PC-3 (cell line): Measurements from ENCODE around the gene MIS18BP1. TPM values are rescaled to one million over a fixed set of nuclear protein-coding genes. Genes with fewer than 3 reads are reported as not detected.
"Not testable (repeated sequence)": the region's sequence is repeated elsewhere in the genome, so short reads cannot be mapped to it uniquely, and the experiment has no call there.

Source experiments
- ATAC-seq: fragments of 200-7000 bp; cut with Tn5 transposase; 2 replicates; pipeline ENCODE4 v1.9.1; 2020; ENCODE audit warnings: mild to moderate bottlenecking, moderate library complexity
- BruUV-seq: library from RNA; stranded (reverse); fragments of 400-500 nt; replicated peaks from 2 replicates; lab custom pipeline; 2021; lab: Mats Ljungman, UMichigan
- CTCF ChIA-PET: fragments of 300-600 bp; sonication (Branson Sonifier 250); formaldehyde crosslinking; loops from one replicate; lab custom pipeline; 2022; ENCODE audit warnings: antibody characterized with exemption; lab: Charles Lee
- POLR2A ChIA-PET: fragments of 300-600 bp; sonication (Branson Sonifier 250); formaldehyde crosslinking; loops from one replicate; lab custom pipeline; 2022; ENCODE audit warnings: antibody characterized with exemption; ENCODE audit not compliant: unreplicated experiment; lab: Charles Lee
- DNase-seq: peaks from one replicate; pipeline ENCODE4 v3.0.0-alpha.2; 2015
- H2AFZ ChIP-seq: fragments of 300-600 bp; sonication (generic); 2 replicates; pipeline ENCODE4 v1.6.0; 2016; ENCODE audit warnings: antibody characterized with exemption, low read length
- H3F3A ChIP-seq: fragments of 300-600 bp; sonication (generic); one replicate; pipeline ENCODE4 v1.6.0; 2017; ENCODE audit warnings: antibody characterized with exemption, low read length, control low read depth, mild to moderate bottlenecking; ENCODE audit not compliant: unreplicated experiment
- H3K27ac ChIP-seq: fragments of 300-600 bp; sonication (generic); 2 replicates; pipeline ENCODE4 v1.5.1; 2016; ENCODE audit warnings: mild to moderate bottlenecking, low read length
- H3K27me3 ChIP-seq: fragments of 300-600 bp; sonication (generic); 2 replicates; pipeline ENCODE4 v1.6.1; 2016; ENCODE audit warnings: low read length, mixed read lengths
- H3K36me3 ChIP-seq: fragments of 300-600 bp; sonication (generic); 2 replicates; pipeline ENCODE4 v1.6.1; 2016; ENCODE audit warnings: low read depth, mixed run types, low read length, mixed read lengths
- H3K4me1 ChIP-seq: fragments of 300-600 bp; sonication (generic); 2 replicates; pipeline ENCODE4 v1.5.1; 2016; ENCODE audit warnings: low read length; ENCODE audit not compliant: insufficient read depth
- H3K4me2 ChIP-seq: fragments of 300-600 bp; sonication (generic); 2 replicates; pipeline ENCODE4 v1.6.0; 2016; ENCODE audit warnings: low read length
- H3K4me3 ChIP-seq: fragments of 300-600 bp; sonication (generic); 2 replicates; pipeline ENCODE4 v1.5.1; 2016; ENCODE audit warnings: mild to moderate bottlenecking, low read length, mixed read lengths
- H3K79me2 ChIP-seq: fragments of 300-600 bp; sonication (generic); 2 replicates; pipeline ENCODE4 v1.6.1; 2017; ENCODE audit warnings: low read length, mixed read lengths
- H3K9ac ChIP-seq: fragments of 300-600 bp; sonication (generic); 2 replicates; pipeline ENCODE4 v1.6.0; 2016; ENCODE audit warnings: mild to moderate bottlenecking, low read length
- H3K9me2 ChIP-seq: fragments of 300-600 bp; sonication (generic); replicated peaks from 2 replicates; pipeline ENCODE4 v1.6.1; 2016; ENCODE audit warnings: mixed run types, low read length, mixed read lengths
- H3K9me3 ChIP-seq: fragments of 300-600 bp; sonication (generic); 2 replicates; pipeline ENCODE4 v1.6.1; 2016; ENCODE audit warnings: low read length, mixed read lengths
- H4K20me1 ChIP-seq: fragments of 300-600 bp; sonication (generic); 2 replicates; pipeline ENCODE4 v1.6.1; 2016; ENCODE audit warnings: low read length, mixed read lengths
- EZH2 ChIP-seq: fragments of 300-600 bp; sonication (generic); IDR thresholded peaks from one replicate; pipeline ENCODE4 v1.6.1; 2017; ENCODE audit warnings: antibody characterized with exemption, mild to moderate bottlenecking, low read length; ENCODE audit not compliant: unreplicated experiment
- EZH2phosphoT487 ChIP-seq: fragments of 300-600 bp; sonication (generic); IDR thresholded peaks from 2 replicates; pipeline ENCODE4 v1.6.1; 2018; ENCODE audit warnings: mild to moderate bottlenecking, antibody characterized with exemption, low read length, borderline replicate concordance
- intact Hi-C: fragments of 100-400 bp; cut with micrococcal nuclease; formaldehyde crosslinking; loops from 2 replicates; pipeline ENCODE4 v1.9.0; 2023
- total RNA-seq: library from RNA; depleted of rRNA; stranded (reverse); fragments of >200 nt; gene quantifications from 2 replicates; pipeline ENCODE4 v1.2.3, GENCODE V29; 2014
- TF ChIP-seq, protein P1 (sequence below): fragments of 300-600 bp; sonication (generic); conservative IDR thresholded peaks from 2 replicates; pipeline ENCODE4 v1.5.1; 2017; ENCODE audit warnings: antibody characterized with exemption, low read depth, mild to moderate bottlenecking, low read length

Gene MIS18BP1
- total RNA-seq, 1 experiment from 2014 or later: 42.3 TPM

DNA sequence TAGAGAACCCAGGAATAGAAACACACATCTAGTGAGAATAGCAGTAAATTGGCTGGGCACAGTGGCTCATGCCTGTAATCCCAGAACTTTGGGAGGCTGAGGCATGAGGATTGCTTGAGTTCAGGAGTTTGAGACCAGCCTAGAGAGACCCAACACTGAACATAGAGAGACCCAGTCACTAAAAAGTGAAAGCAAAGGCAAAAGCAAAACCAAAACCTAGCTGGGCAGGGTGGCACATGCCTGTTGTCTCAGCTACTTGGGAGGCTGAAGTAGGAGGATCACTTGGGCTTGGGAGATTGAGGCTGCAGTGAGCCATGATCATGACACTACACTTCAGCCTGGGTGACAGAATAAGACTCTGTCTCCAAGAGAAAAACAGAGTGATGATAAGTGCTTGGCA, 37.5 kb upstream of the MIS18BP1 start:
- H3K27me3 ChIP-seq: peaks cover 9% of the 10 kb centered on the region
- H3K4me1 ChIP-seq: no peaks in the 10 kb centered on the region
- H3K9ac ChIP-seq: no peak overlapping the region
- H3K9me3 ChIP-seq: no peaks in the 10 kb centered on the region
- TF ChIP-seq EZH2phosphoT487 (no peak), EZH2 (no peak)
- TF ChIP-seq, protein P1, sequence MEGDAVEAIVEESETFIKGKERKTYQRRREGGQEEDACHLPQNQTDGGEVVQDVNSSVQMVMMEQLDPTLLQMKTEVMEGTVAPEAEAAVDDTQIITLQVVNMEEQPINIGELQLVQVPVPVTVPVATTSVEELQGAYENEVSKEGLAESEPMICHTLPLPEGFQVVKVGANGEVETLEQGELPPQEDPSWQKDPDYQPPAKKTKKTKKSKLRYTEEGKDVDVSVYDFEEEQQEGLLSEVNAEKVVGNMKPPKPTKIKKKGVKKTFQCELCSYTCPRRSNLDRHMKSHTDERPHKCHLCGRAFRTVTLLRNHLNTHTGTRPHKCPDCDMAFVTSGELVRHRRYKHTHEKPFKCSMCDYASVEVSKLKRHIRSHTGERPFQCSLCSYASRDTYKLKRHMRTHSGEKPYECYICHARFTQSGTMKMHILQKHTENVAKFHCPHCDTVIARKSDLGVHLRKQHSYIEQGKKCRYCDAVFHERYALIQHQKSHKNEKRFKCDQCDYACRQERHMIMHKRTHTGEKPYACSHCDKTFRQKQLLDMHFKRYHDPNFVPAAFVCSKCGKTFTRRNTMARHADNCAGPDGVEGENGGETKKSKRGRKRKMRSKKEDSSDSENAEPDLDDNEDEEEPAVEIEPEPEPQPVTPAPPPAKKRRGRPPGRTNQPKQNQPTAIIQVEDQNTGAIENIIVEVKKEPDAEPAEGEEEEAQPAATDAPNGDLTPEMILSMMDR: no peak
- H3K36me3 ChIP-seq: no peaks in the 10 kb centered on the region
- H2AFZ ChIP-seq: no peak overlapping the region
- ATAC-seq (no peak), DNase-seq (no peak)
- no peaks in the 10 kb centered on the region for H3K79me2 ChIP-seq
- no peak overlapping the region for H3K4me3 ChIP-seq
- no peaks in the 10 kb centered on the region for H4K20me1 ChIP-seq
- H3K4me2 ChIP-seq: no peak overlapping the region
- H3K9me2 ChIP-seq: no peaks in the 10 kb centered on the region
- H3K27ac ChIP-seq: no peak overlapping the region
- intact Hi-C loops: loop anchor here (5.0 kb wide), 1 partner anchor 392 kb away; no protein-coding TSS in a partner anchor
- H3F3A ChIP-seq: no peaks in the 10 kb centered on the region
- BruUV-seq: no TSS peak
- ChIA-PET POLR2A (no interaction called here), CTCF (no interaction called here)

DNA sequence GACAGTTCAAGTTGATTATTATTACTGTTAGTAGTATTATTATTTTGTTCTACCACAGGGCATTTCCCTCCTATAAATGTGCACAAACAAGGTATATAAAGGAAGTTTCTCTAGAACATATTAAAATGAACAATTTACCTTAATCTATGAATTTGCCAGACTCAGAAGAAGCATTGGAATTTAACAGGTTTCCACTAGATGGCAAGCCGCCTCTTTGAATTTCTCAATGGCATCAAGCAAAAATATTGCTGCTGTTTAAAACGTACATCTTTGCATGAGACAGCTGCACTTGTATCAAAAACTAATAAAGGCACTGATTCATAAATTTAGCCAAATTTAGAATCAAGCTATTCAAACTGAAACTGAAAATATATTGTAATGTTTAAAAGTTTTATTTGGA, 34.6 kb upstream of the MIS18BP1 start:
- no peak overlapping the region for H3K4me2 ChIP-seq
- peaks cover 9% of the 10 kb centered on the region for H3K27me3 ChIP-seq
- no peak overlapping the region for H3K4me3 ChIP-seq
- no TSS peak for BruUV-seq
- H3F3A ChIP-seq: no peaks in the 10 kb centered on the region
- ATAC-seq (no peak), DNase-seq (peak; percentile 25)
- no peaks in the 10 kb centered on the region for H3K79me2 ChIP-seq
- no peak overlapping the region for H3K27ac ChIP-seq
- no peaks in the 10 kb centered on the region for H3K4me1 ChIP-seq
- POLR2A ChIA-PET: no interaction called here
- 0 out of 2 replicates have a peak, but pooled peaks cover 4% of the 10 kb centered on the region for H3K9me3 ChIP-seq
- H3K36me3 ChIP-seq: no peaks in the 10 kb centered on the region
- H3K9ac ChIP-seq: no peak overlapping the region
- H4K20me1 ChIP-seq: no peaks in the 10 kb centered on the region
- intact Hi-C loops: no loop called here
- CTCF ChIA-PET: no interaction called here
- H2AFZ ChIP-seq: no peak overlapping the region
- no peaks in the 10 kb centered on the region for H3K9me2 ChIP-seq
- TF ChIP-seq, protein P1: peak; percentile 48
- no peak for TF ChIP-seq EZH2

- Histone ChIP-seq H3K27ac (no peak overlapping the region), H3K9ac (no peak overlapping the region), H3K4me1 (no peaks in the 10 kb centered on the region), H2AFZ (no peak overlapping the region), H3F3A (no peaks in the 10 kb centered on the region), H3K9me2 (no peaks in the 10 kb centered on the region), H3K4me3 (no peak overlapping the region), H3K9me3 (peaks cover 7% of the 10 kb centered on the region; the same call in 1 of the 2 replicates), H4K20me1 (no peaks in the 10 kb centered on the region), H3K27me3 (no peaks in the 10 kb centered on the region), H3K36me3 (no peaks in the 10 kb centered on the region), H3K4me2 (no peak overlapping the region), H3K79me2 (no peaks in the 10 kb centered on the region)
- DNase-seq: no peak
- ChIA-PET CTCF (no interaction called here), POLR2A (interaction anchor here (0.6 kb wide), 1 partner anchor 301 kb away, joined by 3 read pairs; no protein-coding TSS in a partner anchor)
- no TSS peak for BruUV-seq
- ATAC-seq: no peak
- TF ChIP-seq, protein P1: peak; percentile 57
- no peak for TF ChIP-seq EZH2
- intact Hi-C loops: no loop called here
Observed at GRCh38 chr14:45284802-45285201, 31.8 kb upstream of the MIS18BP1 start.

GRCh38 chr14:45281731-45282400, 28.9 kb upstream of the MIS18BP1 start:
- H3K27ac ChIP-seq, H2AFZ ChIP-seq, ATAC-seq, H3K36me3 ChIP-seq, POLR2A ChIA-PET, H3K4me1 ChIP-seq, H3K27me3 ChIP-seq, CTCF ChIA-PET, H3K4me3 ChIP-seq, H3K4me2 ChIP-seq, intact Hi-C loops, H3K9ac ChIP-seq, H3K9me2 ChIP-seq, H3F3A ChIP-seq, H4K20me1 ChIP-seq, H3K79me2 ChIP-seq, BruUV-seq, DNase-seq, H3K9me3 ChIP-seq: not testable (repeated sequence)
